Breast epithelium (tissue), 3 donors: ENCODE data around the gene IFNA1.

ENCODE experiments used
- POLR2A ChIP-seq: fragments of 450-650 bp; IDR thresholded peaks from one replicate; pipeline ENCODE4 v1.6.1; 2016; ENCODE audit warnings: antibody characterized with exemption, mild to moderate bottlenecking, moderate library complexity
- POLR2AphosphoS5 ChIP-seq, 3 donors: sonication (generic); formaldehyde crosslinking; IDR thresholded peaks; one replicate each; pipeline ENCODE4 v1.6.1; 2017; ENCODE audit warnings: antibody characterized with exemption in 3 of 3

GRCh38 chr9:21399956-21400355, 40.3 kb upstream of the IFNA1 start:
- TF ChIP-seq POLR2A: no peak
- no peak for TF ChIP-seq POLR2AphosphoS5 (IDR thresholded peaks at IDR 0.05)
